Stimulated activated memory B cell treated with anti-CD40 and anti-IgM and Interleukin-4, amounts not matched to agents 10 μg/mL and 1 μg/mL and 100 μg/mL, for 72 hours (primary cell): Measurements from ENCODE around the gene SLC25A38.

Experiments
- ATAC-seq: fragments of 150-1000 bp; cut with Tn5 transposase; 2 replicates; pipeline ENCODE4 v1.10.0; 2021
- H3K27ac Mint-ChIP-seq: one replicate; pipeline ENCODE4 v1.8.0; 2022; ENCODE audit warnings: mild to moderate bottlenecking, mixed read lengths
- H3K27me3 Mint-ChIP-seq: one replicate; pipeline ENCODE4 v1.8.0; 2022; ENCODE audit warnings: mixed read lengths
- H3K36me3 Mint-ChIP-seq: one replicate; pipeline ENCODE4 v1.8.0; 2022; ENCODE audit warnings: mixed read lengths
- H3K4me1 Mint-ChIP-seq: one replicate; pipeline ENCODE4 v1.8.0; 2022; ENCODE audit warnings: mixed read lengths
- H3K4me3 Mint-ChIP-seq: one replicate; pipeline ENCODE4 v1.8.0; 2022; ENCODE audit warnings: mild to moderate bottlenecking, moderate library complexity, mixed read lengths
- H3K9me3 Mint-ChIP-seq: one replicate; pipeline ENCODE4 v1.8.0; 2022; ENCODE audit warnings: mixed read lengths

Gene SLC25A38

GRCh38 chr3:39429466-39429865, 46.3 kb downstream of the SLC25A38 start:
- peaks cover 3% of the 10 kb centered on the region for H3K4me1 Mint-ChIP-seq
- no peak overlapping the region for H3K27ac Mint-ChIP-seq
- ATAC-seq = no peak
- peaks cover 23% of the 10 kb centered on the region for H3K27me3 Mint-ChIP-seq
- H3K9me3 Mint-ChIP-seq = no peaks in the 10 kb centered on the region
- H3K4me3 Mint-ChIP-seq = no peak overlapping the region
- H3K36me3 Mint-ChIP-seq = no peaks in the 10 kb centered on the region

- Mint-ChIP-seq H3K4me3 (no peak overlapping the region), H3K27me3 (peaks cover 23% of the 10 kb centered on the region), H3K36me3 (no peaks in the 10 kb centered on the region), H3K9me3 (no peaks in the 10 kb centered on the region), H3K4me1 (peaks cover 12% of the 10 kb centered on the region), H3K27ac (no peak overlapping the region)
- ATAC-seq = no peak
Measured at GRCh38 chr3:39432342-39432741, 49.2 kb downstream of the SLC25A38 start.

GRCh38 chr3:39433642-39434041, 50.5 kb downstream of the SLC25A38 start:
- Mint-ChIP-seq H3K27ac (no peak overlapping the region), H3K4me1 (peaks cover 12% of the 10 kb centered on the region), H3K27me3 (peaks cover 23% of the 10 kb centered on the region), H3K9me3 (no peaks in the 10 kb centered on the region), H3K4me3 (no peak overlapping the region), H3K36me3 (no peaks in the 10 kb centered on the region)
- ATAC-seq = no peak

- no peak overlapping the region for H3K4me3 Mint-ChIP-seq
- H3K27me3 Mint-ChIP-seq = peaks cover 17% of the 10 kb centered on the region
- peaks cover 12% of the 10 kb centered on the region for H3K4me1 Mint-ChIP-seq
- H3K9me3 Mint-ChIP-seq = no peaks in the 10 kb centered on the region
- no peaks in the 10 kb centered on the region for H3K36me3 Mint-ChIP-seq
- H3K27ac Mint-ChIP-seq = no peak overlapping the region
- ATAC-seq = peak; percentile 87
Measured at GRCh38 chr3:39434574-39434973, 51.4 kb downstream of the SLC25A38 start.

- Mint-ChIP-seq H3K4me3 (no peak overlapping the region), H3K27ac (no peak overlapping the region), H3K27me3 (peaks cover 11% of the 10 kb centered on the region), H3K4me1 (peaks cover 12% of the 10 kb centered on the region), H3K9me3 (no peaks in the 10 kb centered on the region), H3K36me3 (no peaks in the 10 kb centered on the region)
- no peak for ATAC-seq
Measured at GRCh38 chr3:39435006-39435748, 52.0 kb downstream of the SLC25A38 start.

- no peak overlapping the region for H3K4me3 Mint-ChIP-seq
- peaks cover 12% of the 10 kb centered on the region for H3K4me1 Mint-ChIP-seq
- H3K27ac Mint-ChIP-seq = no peak overlapping the region
- no peaks in the 10 kb centered on the region for H3K36me3 Mint-ChIP-seq
- H3K9me3 Mint-ChIP-seq = no peaks in the 10 kb centered on the region
- no peak for ATAC-seq
- H3K27me3 Mint-ChIP-seq = no peaks in the 10 kb centered on the region
Measured at GRCh38 chr3:39438880-39439279, 55.7 kb downstream of the SLC25A38 start.

- no peak for ATAC-seq
- Mint-ChIP-seq H3K27ac (no peak overlapping the region), H3K9me3 (no peaks in the 10 kb centered on the region), H3K27me3 (no peaks in the 10 kb centered on the region), H3K36me3 (no peaks in the 10 kb centered on the region), H3K4me3 (no peak overlapping the region), H3K4me1 (no peaks in the 10 kb centered on the region)
Measured at GRCh38 chr3:39440316-39440715, 57.1 kb downstream of the SLC25A38 start.

GRCh38 chr3:39443530-39443929, 60.4 kb downstream of the SLC25A38 start:
- H3K27ac Mint-ChIP-seq = no peak overlapping the region
- peaks cover 10% of the 10 kb centered on the region for H3K27me3 Mint-ChIP-seq
- ATAC-seq = no peak
- no peaks in the 10 kb centered on the region for H3K9me3 Mint-ChIP-seq
- no peak overlapping the region for H3K4me3 Mint-ChIP-seq
- no peaks in the 10 kb centered on the region for H3K36me3 Mint-ChIP-seq
- H3K4me1 Mint-ChIP-seq = peaks cover 6% of the 10 kb centered on the region

GRCh38 chr3:39445927-39446326, 62.8 kb downstream of the SLC25A38 start:
- H3K4me3 Mint-ChIP-seq = no peak overlapping the region
- H3K4me1 Mint-ChIP-seq = peaks cover 6% of the 10 kb centered on the region
- peak; percentile 53 for ATAC-seq
- no peaks in the 10 kb centered on the region for H3K36me3 Mint-ChIP-seq
- H3K27me3 Mint-ChIP-seq = peaks cover 11% of the 10 kb centered on the region
- no peak overlapping the region for H3K27ac Mint-ChIP-seq
- no peaks in the 10 kb centered on the region for H3K9me3 Mint-ChIP-seq

GRCh38 chr3:39446444-39446843, 63.3 kb downstream of the SLC25A38 start:
- Mint-ChIP-seq H3K27ac (no peak overlapping the region), H3K4me3 (no peak overlapping the region), H3K4me1 (peaks cover 6% of the 10 kb centered on the region), H3K27me3 (peaks cover 11% of the 10 kb centered on the region), H3K36me3 (no peaks in the 10 kb centered on the region), H3K9me3 (no peaks in the 10 kb centered on the region)
- no peak for ATAC-seq
